ENCODE data around the gene GSK3A. TPM values are rescaled to one million over a fixed set of nuclear protein-coding genes. Genes with fewer than 3 reads are reported as not detected.
A peak's percentile ranks its signal among the peaks of the same experiment; 100 is the strongest.

GSK3A gene
- total RNA-seq, 6 experiments from 2014 or later, result 12.3 to 14.8 (median 13.5) TPM

GRCh38 chr19:42201489-42202289 is 40.7 kb downstream of the GSK3A start:
- TF ChIP-seq POLR2A (IDR thresholded peaks at IDR 0.05) (no peak), CTCF (IDR thresholded peaks at IDR 0.05) (no peak)
- 33% methylated on average over 3 of the region's 6 CpGs for WGBS (ENCODE audit: insufficient coverage, low coverage, low lambda C conversion rate, missing lambda C conversion rate)
- H3K9me3 ChIP-seq, result no peaks in the 10 kb centered on the region
- no peaks in the 10 kb centered on the region for H3K27me3 ChIP-seq
- peaks cover 0 to 4% (median 0%) of the 10 kb centered on the region in 4 donors for H3K4me1 ChIP-seq
- no peak overlapping the region for H3K4me3 ChIP-seq
- DNase-seq (peak in 1 of 3 donors; percentile 73), ATAC-seq (peak; percentile 53 to 72 (median 60))
- H3K36me3 ChIP-seq, result peaks cover 0 to 66% (median 8%) of the 10 kb centered on the region in 4 donors
- intact Hi-C loops (cut with DNase I), result no loop called here
- peak overlapping the region; percentile 15 to 72 (median 67) for H3K27ac ChIP-seq

GRCh38 chr19:42200116-42200715 is 42.2 kb downstream of the GSK3A start:
- Histone ChIP-seq H3K27ac (peak overlapping the region in 2 of 3 donors; percentile 54 to 67), H3K9me3 (no peaks in the 10 kb centered on the region), H3K4me1 (peaks cover 0 to 4% (median 0%) of the 10 kb centered on the region in 4 donors), H3K4me3 (no peak overlapping the region), H3K27me3 (no peaks in the 10 kb centered on the region), H3K36me3 (peaks cover 0 to 53% (median 3%) of the 10 kb centered on the region in 4 donors)
- WGBS (ENCODE audit: insufficient coverage, low coverage, low lambda C conversion rate, missing lambda C conversion rate), result 90% methylated on average over 2 of the region's 5 CpGs
- DNase-seq (no peak), ATAC-seq (no peak)
- TF ChIP-seq POLR2A (IDR thresholded peaks at IDR 0.05) (no peak), CTCF (IDR thresholded peaks at IDR 0.05) (no peak)
- intact Hi-C loops (cut with DNase I), result no loop called here

GRCh38 chr19:42199440-42200115 is 42.8 kb downstream of the GSK3A start:
- Histone ChIP-seq H3K9me3 (no peaks in the 10 kb centered on the region), H3K27me3 (no peaks in the 10 kb centered on the region), H3K4me3 (no peak overlapping the region), H3K36me3 (peaks cover 0 to 46% (median 3%) of the 10 kb centered on the region in 4 donors), H3K27ac (peak overlapping the region in 2 of 3 donors; percentile 51 to 54), H3K4me1 (peaks cover 0 to 4% (median 0%) of the 10 kb centered on the region in 4 donors)
- 33% methylated on average over 4 of the region's 32 CpGs for WGBS (ENCODE audit: insufficient coverage, low coverage, low lambda C conversion rate, missing lambda C conversion rate)
- ATAC-seq, result peak; percentile 43 to 60 (median 56)
- intact Hi-C loops (cut with DNase I), result no loop called here
- TF ChIP-seq CTCF (IDR thresholded peaks at IDR 0.05) (no peak), POLR2A (IDR thresholded peaks at IDR 0.05) (no peak)
- peak; percentile 56 to 75 (median 69) for DNase-seq

- TF ChIP-seq POLR2A (IDR thresholded peaks at IDR 0.05) (no peak), CTCF (IDR thresholded peaks at IDR 0.05) (no peak)
- DNase-seq (no peak), ATAC-seq (peak; percentile 11 to 39 (median 20))
- 44% methylated on average over 1 of the region's 7 CpGs for WGBS (ENCODE audit: insufficient coverage, low coverage, low lambda C conversion rate, missing lambda C conversion rate)
- peak overlapping the region in 2 of 3 donors; percentile 51 to 54 for H3K27ac ChIP-seq
- H3K36me3 ChIP-seq, result peaks cover 0 to 39% (median 2%) of the 10 kb centered on the region in 4 donors
- intact Hi-C loops (cut with DNase I), result no loop called here
- H3K4me1 ChIP-seq, result peaks cover 0 to 4% (median 0%) of the 10 kb centered on the region in 4 donors
- H3K27me3 ChIP-seq, result no peaks in the 10 kb centered on the region
- H3K4me3 ChIP-seq, result no peak overlapping the region
- no peaks in the 10 kb centered on the region for H3K9me3 ChIP-seq
Measured at GRCh38 chr19:42198676-42199439, 43.5 kb downstream of the GSK3A start.
